Measurements from ENCODE around the gene FOXP1. TPM values are rescaled to one million over a fixed set of nuclear protein-coding genes. Genes with fewer than 3 reads are reported as not detected.

Gene FOXP1
- total RNA-seq, 2 experiments from 2014 or later: 493 to 508 TPM

- Mint-ChIP-seq H3K4me3 (peak overlapping the region; percentile 83), H3K9me3 (no peaks in the 10 kb centered on the region), H3K36me3 (ENCODE audit: low read depth) (peaks cover 27% of the 10 kb centered on the region), H3K27me3 (no peaks in the 10 kb centered on the region), H3K4me1 (ENCODE audit: low read depth) (peaks cover 53% of the 10 kb centered on the region), H3K27ac (peak overlapping the region; percentile 85)
- no peaks in the 10 kb centered on the region for H3K27me3 ChIP-seq (ENCODE audit: control insufficient read depth in 1 of 2, insufficient read depth in 2 of 2, low read length in 2 of 2)
- H3K4me3 ChIP-seq (ENCODE audit: low read length): peak overlapping the region; percentile 81
- ChIA-PET CTCF (interaction anchor here (0.8 kb wide), 1 partner anchor 427 kb away, joined by 3 read pairs; no protein-coding TSS in a partner anchor), POLR2A (no interaction called here)
- ATAC-seq (ENCODE audit: poor library complexity) (no peak), DNase-seq (no peak)
- H3K27ac ChIP-seq (ENCODE audit: low read depth in 1 of 2, low read length in 2 of 2): peak overlapping the region in 1 of 2 donors; percentile 47
- H3K4me1 ChIP-seq (ENCODE audit: insufficient read depth, low read length): peaks cover 25% of the 10 kb centered on the region
- intact Hi-C loops (cut with DNase I, micrococcal nuclease): loop anchor here (5.0 to 10.0 kb wide), 13 partner anchors 69 to 1414 kb away; partner anchors contain the start of genes PPP4R2 (in 1 of the 2) and SHQ1 (in 1 of the 2)
- H3K9me3 ChIP-seq (ENCODE audit: control insufficient read depth in 1 of 2, insufficient read depth in 1 of 2, low read length in 2 of 2): no peaks in the 10 kb centered on the region
- no peak for TF ChIP-seq CTCF (IDR thresholded peaks at IDR 0.05)
- H3K36me3 ChIP-seq (ENCODE audit: insufficient read depth, low read length): no peaks in the 10 kb centered on the region
These were observed 2.7 kb downstream of the FOXP1 start for GRCh38 chr3:71580636-71581456.

- Histone ChIP-seq H3K4me1 (ENCODE audit: insufficient read depth, low read length) (peaks cover 25% of the 10 kb centered on the region), H3K27ac (ENCODE audit: low read depth in 1 of 2, low read length in 2 of 2) (no peak overlapping the region), H3K9me3 (ENCODE audit: control insufficient read depth in 1 of 2, insufficient read depth in 1 of 2, low read length in 2 of 2) (no peaks in the 10 kb centered on the region), H3K4me3 (ENCODE audit: low read length) (peak overlapping the region; percentile 14), H3K27me3 (ENCODE audit: control insufficient read depth in 1 of 2, insufficient read depth in 2 of 2, low read length in 2 of 2) (no peaks in the 10 kb centered on the region), H3K36me3 (ENCODE audit: insufficient read depth, low read length) (no peaks in the 10 kb centered on the region)
- intact Hi-C loops (cut with DNase I, micrococcal nuclease): loop anchor here (5.0 to 10.0 kb wide), 13 partner anchors 68 to 1415 kb away; partner anchors contain the start of genes PPP4R2 (in 1 of the 2) and SHQ1 (in 1 of the 2)
- Mint-ChIP-seq H3K4me1 (ENCODE audit: low read depth) (peaks cover 44% of the 10 kb centered on the region), H3K9me3 (no peaks in the 10 kb centered on the region), H3K27ac (peak overlapping the region; percentile 85), H3K36me3 (ENCODE audit: low read depth) (peaks cover 27% of the 10 kb centered on the region), H3K27me3 (no peaks in the 10 kb centered on the region), H3K4me3 (peak overlapping the region; percentile 83)
- no peak for TF ChIP-seq CTCF (IDR thresholded peaks at IDR 0.05)
- ChIA-PET POLR2A (no interaction called here), CTCF (interaction anchor here (0.8 kb wide), 1 partner anchor 426 kb away, joined by 3 read pairs; no protein-coding TSS in a partner anchor)
- ATAC-seq (ENCODE audit: poor library complexity) (no peak), DNase-seq (peak in 3 of 14 experiments; percentile 12 to 23 (median 22))
These were observed 3.6 kb downstream of the FOXP1 start for GRCh38 chr3:71579935-71580406.

- ATAC-seq (ENCODE audit: poor library complexity): no peak
- no peak overlapping the region for H3K27ac ChIP-seq (ENCODE audit: low read depth in 1 of 2, low read length in 2 of 2)
- intact Hi-C loops (cut with DNase I, micrococcal nuclease): no loop called here
- DNase-seq: no peak
- ChIA-PET CTCF (no interaction called here), POLR2A (no interaction called here)
- TF ChIP-seq CTCF (IDR thresholded peaks at IDR 0.05): no peak
- Mint-ChIP-seq H3K4me3 (peak overlapping the region; percentile 83), H3K27ac (peak overlapping the region; percentile 85), H3K36me3 (ENCODE audit: low read depth) (peaks cover 27% of the 10 kb centered on the region), H3K9me3 (no peaks in the 10 kb centered on the region), H3K27me3 (no peaks in the 10 kb centered on the region), H3K4me1 (ENCODE audit: low read depth) (peaks cover 38% of the 10 kb centered on the region)
- H3K36me3 ChIP-seq (ENCODE audit: insufficient read depth, low read length): no peaks in the 10 kb centered on the region
- peak overlapping the region; percentile 14 for H3K4me3 ChIP-seq (ENCODE audit: low read length)
- H3K27me3 ChIP-seq (ENCODE audit: control insufficient read depth in 1 of 2, insufficient read depth in 2 of 2, low read length in 2 of 2): no peaks in the 10 kb centered on the region
- peaks cover 22% of the 10 kb centered on the region for H3K4me1 ChIP-seq (ENCODE audit: insufficient read depth, low read length)
- H3K9me3 ChIP-seq (ENCODE audit: control insufficient read depth in 1 of 2, insufficient read depth in 1 of 2, low read length in 2 of 2): no peaks in the 10 kb centered on the region
These were observed 4.1 kb downstream of the FOXP1 start for GRCh38 chr3:71579326-71579934.
